Natural killer cell treated with Interleukin-12 subunit alpha and Interleukin-12 subunit beta and Interleukin-15 and Interleukin-18, amount 100 ng/mL, for 72 hours (primary cell): Measurements from ENCODE around the gene MAPK6. TPM values are rescaled to one million over a fixed set of nuclear protein-coding genes. Genes with fewer than 3 reads are reported as not detected.

Source experiments
- ATAC-seq, 2 donors: fragments of 150-1000 bp; cut with Tn5 transposase in 1 of 2; sonication (Bioruptor Pico), chemical (Tn5 transposase) in 1 of 2; 2 replicates each; pipeline ENCODE4 v1.10.0; 2021
- DNase-seq: peaks from one replicate; pipeline ENCODE4 v3.0.0; 2022; ENCODE audit warnings: low spot score
- H3K27ac Mint-ChIP-seq, 2 donors: 1 replicate in 1 of 2; 2 replicates in 1 of 2; pipeline ENCODE4 v1.8.0; 2022; ENCODE audit warnings: mixed read lengths in 2 of 2, mild to moderate bottlenecking in 1 of 2, moderate library complexity in 1 of 2
- H3K27me3 Mint-ChIP-seq, 2 donors: 1 replicate in 1 of 2; 2 replicates in 1 of 2; pipeline ENCODE4 v1.8.0; 2022; ENCODE audit warnings: mixed read lengths in 2 of 2
- H3K36me3 Mint-ChIP-seq: one replicate; pipeline ENCODE4 v1.8.0; 2022; ENCODE audit warnings: mixed read lengths
- H3K4me1 Mint-ChIP-seq, 2 donors: 1 replicate in 1 of 2; 2 replicates in 1 of 2; pipeline ENCODE4 v1.8.0; 2022; ENCODE audit warnings: low read depth in 2 of 2, mixed read lengths in 2 of 2, mild to moderate bottlenecking in 1 of 2
- H3K4me3 Mint-ChIP-seq: one replicate; pipeline ENCODE4 v1.8.0; 2022; ENCODE audit warnings: mixed read lengths
- H3K9me3 Mint-ChIP-seq: 2 replicates; pipeline ENCODE4 v1.8.0; 2022; ENCODE audit warnings: mixed read lengths
- total RNA-seq, 2 donors: library from RNA; stranded (reverse); gene quantifications; one replicate each; pipeline ENCODE4 v1.2.3, GENCODE V29; 2022

Gene MAPK6
- total RNA-seq, 2 donors from 2014 or later, result 65.8 to 89.1 TPM

DNA sequence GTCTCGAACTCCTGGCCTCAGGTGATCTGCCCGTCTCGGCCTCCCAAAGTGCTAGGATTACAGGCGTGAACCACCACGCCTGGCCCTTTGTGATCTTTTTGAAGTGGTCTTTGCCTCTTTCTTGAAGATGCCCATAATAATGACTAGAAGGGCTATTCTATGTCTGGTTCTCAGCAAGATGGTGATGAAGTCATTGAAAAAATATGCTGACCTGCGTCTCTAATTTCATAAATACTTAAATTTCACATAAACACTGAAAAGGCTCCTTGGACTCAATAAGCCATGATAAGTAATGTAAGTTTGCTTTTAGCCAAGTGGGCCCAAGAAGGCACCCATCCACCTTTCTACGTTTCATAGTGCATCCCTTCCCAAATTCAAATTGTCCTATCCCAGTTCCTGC, 775 bp upstream of the MAPK6 start:
- H3K9me3 Mint-ChIP-seq, result no peaks in the 10 kb centered on the region
- peaks cover 6% of the 10 kb centered on the region for H3K36me3 Mint-ChIP-seq
- DNase-seq (no peak), ATAC-seq (no peak)
- H3K4me3 Mint-ChIP-seq, result peak overlapping the region; percentile 86
- peaks cover 39 to 57% of the 10 kb centered on the region in 2 donors for H3K4me1 Mint-ChIP-seq
- peak overlapping the region; percentile 96 to 99 for H3K27ac Mint-ChIP-seq
- peaks cover 0 to 2% of the 10 kb centered on the region in 2 donors for H3K27me3 Mint-ChIP-seq

- no peaks in the 10 kb centered on the region for H3K9me3 Mint-ChIP-seq
- peaks cover 32 to 44% of the 10 kb centered on the region in 2 donors for H3K4me1 Mint-ChIP-seq
- peak overlapping the region; percentile 92 for H3K4me3 Mint-ChIP-seq
- peak overlapping the region; percentile 96 to 99 for H3K27ac Mint-ChIP-seq
- peak; percentile 87 for DNase-seq
- ATAC-seq, result peak; percentile 81 to 86
- H3K27me3 Mint-ChIP-seq, result peaks cover 0 to 2% of the 10 kb centered on the region in 2 donors
- peaks cover 6% of the 10 kb centered on the region for H3K36me3 Mint-ChIP-seq
Measured at GRCh38 chr15:52019394-52020220, 588 bp downstream of the MAPK6 start.

- peak overlapping the region; percentile 92 for H3K4me3 Mint-ChIP-seq
- H3K27ac Mint-ChIP-seq, result peak overlapping the region; percentile 96 to 99
- peaks cover 32 to 43% of the 10 kb centered on the region in 2 donors for H3K4me1 Mint-ChIP-seq
- DNase-seq (no peak), ATAC-seq (no peak)
- peaks cover 6% of the 10 kb centered on the region for H3K36me3 Mint-ChIP-seq
- H3K9me3 Mint-ChIP-seq, result no peaks in the 10 kb centered on the region
- H3K27me3 Mint-ChIP-seq, result peaks cover 0 to 2% of the 10 kb centered on the region in 2 donors
Measured at GRCh38 chr15:52020221-52021085, 1.4 kb downstream of the MAPK6 start.

DNA sequence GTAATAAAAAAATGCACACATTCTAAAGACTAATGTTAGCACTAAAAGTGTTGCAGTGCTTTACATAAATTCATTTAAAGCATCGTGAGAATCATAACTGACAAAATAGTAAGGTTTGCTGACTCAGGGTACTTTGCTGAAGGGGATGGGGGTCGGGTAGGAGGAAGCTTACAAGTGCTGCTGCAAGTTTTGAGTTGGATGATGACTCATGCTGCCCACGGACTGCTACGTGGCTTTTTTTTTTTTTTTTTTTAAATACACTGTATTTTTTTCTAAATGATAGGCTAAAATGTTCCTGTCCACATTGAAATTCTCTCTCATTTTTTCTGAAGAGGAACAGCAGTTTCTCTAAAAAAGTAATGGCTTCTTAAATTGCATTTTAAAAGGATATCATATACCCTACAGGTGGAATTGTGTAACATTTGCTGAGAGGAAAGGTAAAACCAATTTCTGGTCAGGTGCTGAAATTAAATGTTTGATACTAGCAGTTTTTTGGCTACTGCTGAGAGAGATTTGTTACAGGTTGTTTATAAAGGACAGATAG, 2.2 kb downstream of the MAPK6 start:
- Mint-ChIP-seq H3K36me3 (peaks cover 6% of the 10 kb centered on the region), H3K27ac (peak overlapping the region; percentile 96 to 99), H3K9me3 (no peaks in the 10 kb centered on the region), H3K4me3 (peak overlapping the region; percentile 92), H3K4me1 (peaks cover 35 to 43% of the 10 kb centered on the region in 2 donors), H3K27me3 (peaks cover 0 to 2% of the 10 kb centered on the region in 2 donors)
- DNase-seq (peak; percentile 80), ATAC-seq (peak; percentile 51 to 58)

GRCh38 chr15:52021892-52022540, 3.0 kb downstream of the MAPK6 start:
- peaks cover 0 to 2% of the 10 kb centered on the region in 2 donors for H3K27me3 Mint-ChIP-seq
- peaks cover 6% of the 10 kb centered on the region for H3K36me3 Mint-ChIP-seq
- DNase-seq (no peak), ATAC-seq (no peak)
- peaks cover 36 to 41% of the 10 kb centered on the region in 2 donors for H3K4me1 Mint-ChIP-seq
- H3K9me3 Mint-ChIP-seq, result no peaks in the 10 kb centered on the region
- H3K27ac Mint-ChIP-seq, result peak overlapping the region; percentile 96 to 99
- H3K4me3 Mint-ChIP-seq, result peak overlapping the region; percentile 92

DNA sequence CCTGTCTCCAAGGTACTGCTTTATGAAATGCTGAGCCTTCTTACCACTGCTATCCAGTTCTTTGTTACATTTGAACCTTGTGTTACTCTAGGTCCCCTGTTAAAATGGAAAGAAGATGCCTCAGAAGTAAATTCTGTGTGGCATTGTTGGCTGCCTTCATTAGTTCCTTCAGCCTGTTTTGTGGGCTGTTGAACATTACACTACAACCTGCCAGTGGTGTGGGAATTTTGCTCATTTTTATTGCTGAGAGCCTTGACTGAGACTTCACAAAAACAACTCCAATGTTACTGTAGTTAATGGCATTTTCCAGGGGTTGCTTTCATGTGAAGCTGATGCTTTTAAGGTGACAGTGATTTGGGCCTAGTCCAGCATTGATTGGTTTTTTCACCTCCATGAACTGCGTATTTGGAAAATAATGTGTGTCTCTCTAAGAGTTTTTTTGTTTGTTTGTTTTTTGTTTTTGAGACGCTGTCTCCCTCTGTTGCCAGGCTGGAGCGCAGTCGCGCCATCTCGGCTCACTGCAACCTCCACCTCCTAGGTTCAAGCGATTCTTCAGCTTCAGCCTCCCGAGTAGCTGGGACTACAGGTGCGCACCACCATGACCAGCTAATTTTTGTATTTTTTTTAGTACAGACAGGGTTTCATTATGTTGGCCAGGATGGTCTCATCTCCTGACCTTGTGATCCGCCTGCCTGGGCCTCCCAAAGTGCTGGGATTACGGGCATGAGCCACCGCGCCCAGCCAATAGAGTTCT, 4.3 kb downstream of the MAPK6 start:
- H3K36me3 Mint-ChIP-seq, result peaks cover 6% of the 10 kb centered on the region
- no peak for DNase-seq
- H3K4me3 Mint-ChIP-seq, result peak overlapping the region; percentile 58
- peaks cover 0 to 2% of the 10 kb centered on the region in 2 donors for H3K27me3 Mint-ChIP-seq
- H3K4me1 Mint-ChIP-seq, result peaks cover 33 to 35% of the 10 kb centered on the region in 2 donors
- no peaks in the 10 kb centered on the region for H3K9me3 Mint-ChIP-seq
- peak overlapping the region; percentile 56 to 65 for H3K27ac Mint-ChIP-seq
- no peak for ATAC-seq

DNA sequence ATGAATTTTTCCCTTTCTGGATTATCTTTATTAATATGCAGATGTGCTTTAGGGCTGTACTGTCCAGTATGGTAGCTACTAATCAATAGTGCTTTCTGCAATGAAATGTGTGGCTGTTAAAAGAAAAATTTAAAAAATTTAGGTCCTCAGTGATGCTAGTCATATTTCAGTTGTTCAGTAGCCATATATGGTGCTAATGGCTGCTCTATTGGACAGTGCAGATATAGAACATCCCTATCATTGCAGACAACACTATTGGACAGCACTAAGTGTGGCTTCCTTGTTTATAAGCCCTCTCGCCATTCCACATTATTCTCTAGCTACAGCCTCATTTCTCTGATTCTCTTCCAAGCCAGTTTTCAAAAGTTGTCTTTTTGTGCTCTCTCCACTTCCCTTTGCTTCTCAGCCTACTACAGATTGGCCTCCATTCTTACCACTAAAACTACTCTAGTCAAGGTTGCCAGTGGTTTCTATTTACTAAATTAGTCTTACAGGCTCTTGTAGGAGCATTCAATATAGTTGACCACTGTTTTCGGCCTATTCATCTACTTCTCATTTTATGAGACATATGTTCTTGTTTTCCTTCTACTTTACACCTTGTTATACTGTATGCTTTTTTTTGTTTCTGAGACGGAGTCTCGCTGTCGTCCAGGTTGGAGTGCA, 9.5 kb downstream of the MAPK6 start:
- Mint-ChIP-seq H3K4me1 (peaks cover 17% of the 10 kb centered on the region in 2 donors), H3K27me3 (no peaks in the 10 kb centered on the region), H3K9me3 (no peaks in the 10 kb centered on the region), H3K36me3 (peaks cover 15% of the 10 kb centered on the region), H3K4me3 (no peak overlapping the region), H3K27ac (no peak overlapping the region)
- DNase-seq (no peak), ATAC-seq (no peak)

GRCh38 chr15:52030010-52030409, 11.0 kb downstream of the MAPK6 start:
- no peak overlapping the region for H3K4me3 Mint-ChIP-seq
- DNase-seq, result no peak
- H3K27me3 Mint-ChIP-seq, result no peaks in the 10 kb centered on the region
- no peak overlapping the region for H3K27ac Mint-ChIP-seq
- no peak for ATAC-seq
- no peaks in the 10 kb centered on the region for H3K9me3 Mint-ChIP-seq
- peaks cover 17 to 19% of the 10 kb centered on the region in 2 donors for H3K4me1 Mint-ChIP-seq
- peaks cover 23% of the 10 kb centered on the region for H3K36me3 Mint-ChIP-seq

- H3K4me3 Mint-ChIP-seq, result no peak overlapping the region
- ATAC-seq (peak in 1 of 2 donors; percentile 65), DNase-seq (no peak)
- peaks cover 16 to 17% of the 10 kb centered on the region in 2 donors for H3K4me1 Mint-ChIP-seq
- H3K27ac Mint-ChIP-seq, result no peak overlapping the region
- no peaks in the 10 kb centered on the region for H3K27me3 Mint-ChIP-seq
- peaks cover 24% of the 10 kb centered on the region for H3K36me3 Mint-ChIP-seq
- no peaks in the 10 kb centered on the region for H3K9me3 Mint-ChIP-seq
Measured at GRCh38 chr15:52031556-52031955, 12.5 kb downstream of the MAPK6 start.

DNA sequence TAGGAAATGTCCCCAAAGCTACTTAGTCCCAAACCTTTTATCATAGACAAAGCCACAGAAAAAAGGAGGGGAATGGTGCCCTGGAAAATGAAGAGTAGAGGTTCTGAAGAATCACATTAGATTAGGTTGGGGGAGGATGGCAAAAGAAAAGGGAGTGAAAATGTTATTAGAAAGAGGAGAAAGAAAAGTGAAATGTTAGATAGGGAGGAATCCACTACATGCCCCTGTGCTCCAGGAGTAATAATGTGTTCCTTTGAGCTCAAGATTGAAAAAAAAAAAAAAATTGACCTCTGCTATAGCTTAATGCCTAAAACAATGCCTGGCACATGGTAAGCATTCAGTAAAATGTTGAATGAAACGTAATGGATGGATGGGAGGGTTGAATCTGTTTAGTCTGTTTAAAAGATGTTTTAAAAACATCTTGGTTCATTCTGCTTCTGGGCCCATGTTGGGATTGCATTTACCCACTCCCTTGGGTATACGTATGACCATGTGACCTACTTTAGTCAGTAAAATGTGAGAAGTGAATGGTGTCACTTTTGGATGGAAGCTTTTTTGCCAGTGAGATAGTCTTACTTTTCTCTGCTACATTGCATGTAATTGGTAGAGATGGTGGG, 19.0 kb downstream of the MAPK6 start:
- peaks cover 27 to 37% of the 10 kb centered on the region in 2 donors for H3K4me1 Mint-ChIP-seq
- no peak for DNase-seq
- H3K36me3 Mint-ChIP-seq, result peaks cover 10% of the 10 kb centered on the region
- H3K27me3 Mint-ChIP-seq, result no peaks in the 10 kb centered on the region
- H3K27ac Mint-ChIP-seq, result peak overlapping the region in 1 of 2 donors; percentile 3
- ATAC-seq, result no peak
- no peaks in the 10 kb centered on the region for H3K9me3 Mint-ChIP-seq
- H3K4me3 Mint-ChIP-seq, result no peak overlapping the region

- ATAC-seq (no peak), DNase-seq (no peak)
- no peak overlapping the region for H3K27ac Mint-ChIP-seq
- no peak overlapping the region for H3K4me3 Mint-ChIP-seq
- H3K9me3 Mint-ChIP-seq, result no peaks in the 10 kb centered on the region
- no peaks in the 10 kb centered on the region for H3K27me3 Mint-ChIP-seq
- peaks cover 32 to 35% of the 10 kb centered on the region in 2 donors for H3K4me1 Mint-ChIP-seq
- peaks cover under 1% of the 10 kb centered on the region for H3K36me3 Mint-ChIP-seq
Measured at GRCh38 chr15:52039925-52040781, 21.1 kb downstream of the MAPK6 start.
